Neural crest cell (in vitro differentiated cells): Measurements from ENCODE around the gene MATR3. TPM values are rescaled to one million over a fixed set of nuclear protein-coding genes. Genes with fewer than 3 reads are reported as not detected.
"Not testable (repeated sequence)": the region's sequence is repeated elsewhere in the genome, so short reads cannot be mapped to it uniquely, and the experiment has no call there.

Source experiments
- DNase-seq: peaks from one replicate; pipeline ENCODE4 v3.0.0; 2021; ENCODE audit warnings: low read depth, mixed read lengths, low spot score
- H3K27ac Mint-ChIP-seq: one replicate; pipeline ENCODE4 v1.8.0; 2021; ENCODE audit warnings: mild to moderate bottlenecking, mixed read lengths; ENCODE audit not compliant: unreplicated experiment
- H3K27me3 Mint-ChIP-seq: 2 replicates; pipeline ENCODE4 v1.8.0; 2021; ENCODE audit warnings: low read depth, mild to moderate bottlenecking, mixed read lengths
- H3K36me3 Mint-ChIP-seq: 2 replicates; pipeline ENCODE4 v1.8.0; 2021; ENCODE audit warnings: low read depth, mild to moderate bottlenecking, mixed read lengths
- H3K4me1 Mint-ChIP-seq: 2 replicates; pipeline ENCODE4 v1.8.0; 2021; ENCODE audit warnings: mixed read lengths
- H3K4me3 Mint-ChIP-seq: one replicate; pipeline ENCODE4 v1.8.0; 2021; ENCODE audit warnings: mild to moderate bottlenecking, mixed read lengths
- H3K9me3 Mint-ChIP-seq: 2 replicates; pipeline ENCODE4 v1.8.0; 2021; ENCODE audit warnings: mixed read lengths
- CTCF ChIP-seq: fragments of 200-600 bp; sonication (generic); conservative IDR thresholded peaks from 2 replicates; pipeline ENCODE4 v1.5.0; 2021; ENCODE audit warnings: antibody characterized with exemption, mild to moderate bottlenecking
- total RNA-seq: library from RNA; stranded (reverse); gene quantifications from 2 replicates; pipeline ENCODE4 v1.2.1, GENCODE V29; 2021

The MATR3 gene
- total RNA-seq, 1 donor from 2014 or later, result 329 TPM

DNA sequence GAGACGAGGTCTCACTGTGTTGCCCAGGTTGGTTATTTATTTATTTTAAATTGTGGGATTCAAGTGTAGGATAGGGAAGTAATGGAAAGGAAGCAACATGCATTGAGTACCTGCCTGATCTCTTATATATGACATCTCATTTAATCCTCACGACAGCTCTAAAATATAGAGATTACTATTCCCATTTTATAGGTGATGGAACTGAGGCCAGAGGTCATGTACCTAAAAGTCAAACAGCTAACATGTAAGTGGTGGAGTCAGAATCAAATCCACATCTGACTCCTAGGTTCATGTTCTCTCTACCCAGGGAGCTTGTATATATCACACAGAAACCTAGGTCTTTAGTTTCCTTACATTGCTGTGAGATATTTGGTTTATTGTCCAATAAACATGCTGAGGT lies 26.1 kb upstream of the MATR3 start:
- no peak overlapping the region for H3K27ac Mint-ChIP-seq
- TF ChIP-seq CTCF, result no peak
- H3K4me3 Mint-ChIP-seq, result no peak overlapping the region
- no peak for DNase-seq
- peaks cover 39% of the 10 kb centered on the region for H3K4me1 Mint-ChIP-seq
- no peaks in the 10 kb centered on the region for H3K9me3 Mint-ChIP-seq
- H3K36me3 Mint-ChIP-seq, result no peaks in the 10 kb centered on the region
- H3K27me3 Mint-ChIP-seq, result no peaks in the 10 kb centered on the region

- H3K36me3 Mint-ChIP-seq, result no peaks in the 10 kb centered on the region
- peak overlapping the region; percentile 53 for H3K4me3 Mint-ChIP-seq
- H3K27me3 Mint-ChIP-seq, result no peaks in the 10 kb centered on the region
- no peaks in the 10 kb centered on the region for H3K9me3 Mint-ChIP-seq
- peaks cover 42% of the 10 kb centered on the region for H3K4me1 Mint-ChIP-seq
- TF ChIP-seq CTCF, result no peak
- H3K27ac Mint-ChIP-seq, result peak overlapping the region; percentile 44
- DNase-seq, result no peak
Measured at GRCh38 chr5:139268364-139269202, 25.0 kb upstream of the MATR3 start.

GRCh38 chr5:139270718-139271117 lies 22.8 kb upstream of the MATR3 start:
- DNase-seq, H3K4me3 Mint-ChIP-seq, H3K36me3 Mint-ChIP-seq, H3K9me3 Mint-ChIP-seq, H3K27me3 Mint-ChIP-seq, H3K27ac Mint-ChIP-seq: not testable (repeated sequence)
- peaks cover 51% of the 10 kb centered on the region for H3K4me1 Mint-ChIP-seq

GRCh38 chr5:139271201-139272027 lies 22.1 kb upstream of the MATR3 start:
- no peak for DNase-seq
- Mint-ChIP-seq H3K27me3 (peaks cover 4% of the 10 kb centered on the region), H3K36me3 (peaks cover 3% of the 10 kb centered on the region), H3K27ac (no peak overlapping the region), H3K4me1 (peaks cover 58% of the 10 kb centered on the region), H3K9me3 (no peaks in the 10 kb centered on the region), H3K4me3 (peak overlapping the region; percentile 39)
- no peak for TF ChIP-seq CTCF

DNA sequence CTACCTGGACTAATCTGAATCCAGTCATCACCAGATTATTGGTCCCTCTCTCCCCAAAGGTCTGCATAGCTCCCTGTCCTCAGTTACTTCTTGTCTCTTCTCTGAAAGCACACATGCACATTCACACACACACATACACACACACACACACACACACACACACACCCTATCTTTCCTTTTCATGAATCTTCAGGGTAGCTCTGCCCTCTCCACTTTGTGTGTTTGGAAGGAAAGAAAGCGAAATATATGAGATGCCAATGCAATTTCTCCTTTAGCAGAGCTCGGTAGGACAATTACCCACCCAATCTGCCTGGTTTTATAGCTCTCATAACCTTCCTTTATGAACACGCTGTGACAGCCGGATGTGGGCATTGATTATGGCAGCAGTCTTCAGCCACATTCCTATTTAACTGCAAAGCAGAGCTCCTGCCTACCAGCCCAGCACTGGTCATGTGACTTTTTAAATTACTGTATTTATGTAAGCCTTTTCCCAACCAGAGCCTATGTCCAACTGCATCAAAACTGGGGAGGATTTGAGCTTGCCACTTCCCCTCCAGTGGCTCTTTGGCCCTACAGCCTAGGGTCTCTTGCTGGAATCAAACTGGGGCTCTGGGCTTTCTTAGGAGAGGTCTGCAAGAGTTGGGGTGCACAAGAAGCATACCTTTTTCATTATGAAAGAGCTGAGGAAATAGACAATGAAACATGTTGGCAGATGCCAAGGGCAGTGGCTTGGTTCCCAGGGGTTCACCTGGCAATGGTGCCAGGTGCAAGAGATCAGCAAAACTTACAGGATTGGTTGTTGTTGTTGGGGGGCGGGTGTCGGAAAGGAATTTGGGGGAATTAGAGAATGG lies 20.8 kb upstream of the MATR3 start:
- DNase-seq, result no peak
- H3K27me3 Mint-ChIP-seq, result peaks cover 4% of the 10 kb centered on the region
- H3K9me3 Mint-ChIP-seq, result no peaks in the 10 kb centered on the region
- peaks cover 3% of the 10 kb centered on the region for H3K36me3 Mint-ChIP-seq
- H3K4me1 Mint-ChIP-seq, result peaks cover 68% of the 10 kb centered on the region
- peak overlapping the region; percentile 90 for H3K4me3 Mint-ChIP-seq
- peak overlapping the region; percentile 88 for H3K27ac Mint-ChIP-seq
- no peak for TF ChIP-seq CTCF
